ENCODE measurements around the gene ADGRA3.
A peak's percentile ranks its signal among the peaks of the same experiment; 100 is the strongest.

Gene ADGRA3

GRCh38 chr4:22510750-22511149 lies 5.1 kb downstream of the ADGRA3 start:
- DNase-seq, result no peak

GRCh38 chr4:22508376-22508775 lies 7.5 kb downstream of the ADGRA3 start:
- no peak for DNase-seq

GRCh38 chr4:22504922-22505321 lies 10.9 kb downstream of the ADGRA3 start:
- DNase-seq, result no peak

- DNase-seq, result no peak
Observed at GRCh38 chr4:22504447-22504846, 11.4 kb downstream of the ADGRA3 start.

GRCh38 chr4:22502895-22503814 lies 12.7 kb downstream of the ADGRA3 start:
- DNase-seq, result no peak

GRCh38 chr4:22501715-22502095 lies 14.2 kb downstream of the ADGRA3 start:
- no peak for DNase-seq

GRCh38 chr4:22500831-22501714 lies 14.8 kb downstream of the ADGRA3 start:
- DNase-seq, result no peak

- DNase-seq, result no peak
Observed at GRCh38 chr4:22500128-22500611, 15.7 kb downstream of the ADGRA3 start.

GRCh38 chr4:22498866-22499265 lies 17.0 kb downstream of the ADGRA3 start:
- no peak for DNase-seq

- DNase-seq, result no peak
Observed at GRCh38 chr4:22496165-22496813, 19.6 kb downstream of the ADGRA3 start.

- DNase-seq, result no peak
Observed at GRCh38 chr4:22493523-22493922, 22.3 kb downstream of the ADGRA3 start.

GRCh38 chr4:22492987-22493386 lies 22.9 kb downstream of the ADGRA3 start:
- DNase-seq, result no peak

GRCh38 chr4:22491939-22492338 lies 23.9 kb downstream of the ADGRA3 start:
- no peak for DNase-seq

GRCh38 chr4:22490718-22491315 lies 25.0 kb downstream of the ADGRA3 start:
- no peak for DNase-seq

GRCh38 chr4:22488106-22488505 lies 27.8 kb downstream of the ADGRA3 start:
- DNase-seq, result no peak

- no peak for DNase-seq
Observed at GRCh38 chr4:22487328-22487727, 28.5 kb downstream of the ADGRA3 start.

GRCh38 chr4:22486276-22486675 lies 29.6 kb downstream of the ADGRA3 start:
- no peak for DNase-seq

- DNase-seq, result peak; percentile 65
Observed at GRCh38 chr4:22485737-22486136, 30.1 kb downstream of the ADGRA3 start.

- DNase-seq, result no peak
Observed at GRCh38 chr4:22483551-22483981, 32.3 kb downstream of the ADGRA3 start.

- DNase-seq, result no peak
Observed at GRCh38 chr4:22482250-22483127, 33.4 kb downstream of the ADGRA3 start.

- no peak for DNase-seq
Observed at GRCh38 chr4:22480675-22481327, 35.1 kb downstream of the ADGRA3 start.

Measured in DMS 273 treated with DMSO at 0.1 percent for 48 hours (cell line).